BLaER1 treated with 17β-estradiol and CSF1 and Interleukin-3, amounts not matched to agents 10 nM and 100 nM (cell line): ENCODE results near the gene TSPAN17.

Experiments used
- H3K27ac ChIP-seq, 11 experiments: shearing (Covaris generic); formaldehyde crosslinking; 2 replicates each; pipeline ENCODE4 v1.8.1; 2022
- H3K27me3 ChIP-seq, 11 experiments: shearing (Covaris generic); formaldehyde crosslinking; 2 replicates each; pipeline ENCODE4 v1.8.1; 2022
- H3K36me3 ChIP-seq, 11 experiments: shearing (Covaris generic); formaldehyde crosslinking; 2 replicates each; pipeline ENCODE4 v1.8.1; 2022
- H3K4me1 ChIP-seq, 10 experiments: shearing (Covaris generic); formaldehyde crosslinking; 2 replicates each; pipeline ENCODE4 v1.8.1; 2022
- H3K4me2 ChIP-seq, 11 experiments: shearing (Covaris generic); formaldehyde crosslinking; 2 replicates each; pipeline ENCODE4 v1.8.1; 2022
- H3K4me3 ChIP-seq, 10 experiments: shearing (Covaris generic); formaldehyde crosslinking; 2 replicates each; pipeline ENCODE4 v1.8.1; 2022
- H3K9ac ChIP-seq, 11 experiments: shearing (Covaris generic); formaldehyde crosslinking; 2 replicates each; pipeline ENCODE4 v1.8.1; 2022
- H3K9me3 ChIP-seq, 11 experiments: shearing (Covaris generic); formaldehyde crosslinking; replicated peaks in 1 of 11; 2 replicates each; pipeline ENCODE4 v1.8.1; 2022
- H4K20me1 ChIP-seq, 11 experiments: shearing (Covaris generic); formaldehyde crosslinking; 2 replicates each; pipeline ENCODE4 v1.8.1; 2022
- Cebpa-rat ChIP-seq, 11 experiments: shearing (Covaris generic); IDR thresholded peaks; 2 replicates each; pipeline ENCODE4 v1.8.1; 2022

The TSPAN17 gene

DNA sequence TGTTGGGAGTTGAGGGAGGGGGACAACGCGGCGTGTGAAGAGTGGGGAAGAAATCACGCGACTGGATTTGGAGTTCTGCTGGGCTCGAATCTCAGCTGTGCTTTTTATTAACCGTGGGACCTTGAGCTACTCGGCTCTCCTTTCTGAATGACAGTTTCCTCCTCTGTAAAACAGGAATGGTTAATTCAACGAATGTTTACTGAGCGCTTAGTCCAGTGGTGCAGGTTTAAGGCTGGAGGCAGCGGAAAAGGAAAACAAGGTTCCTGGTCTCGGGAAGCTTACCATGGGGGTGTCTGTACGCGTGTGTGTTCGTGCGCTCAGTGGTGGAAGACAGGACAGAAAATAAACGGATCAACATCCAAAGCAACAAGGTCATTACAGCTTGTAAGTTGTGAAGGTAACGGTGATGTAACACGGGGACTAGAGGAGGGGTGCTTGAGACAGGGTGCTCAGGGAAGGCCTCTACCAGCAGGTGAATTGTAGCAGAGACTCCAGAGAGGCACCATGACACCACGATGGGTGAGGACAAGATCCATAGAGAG lies 16.5 kb upstream of the TSPAN17 start:
- Histone ChIP-seq H3K4me1 (peaks cover 34 to 93% (median 89%) of the 10 kb centered on the region in 10 experiments), H3K27me3 (peaks cover 18 to 60% (median 31%) of the 10 kb centered on the region in 11 experiments), H3K4me2 (peak overlapping the region; percentile 95 to 100 (median 99)), H3K4me3 (peak overlapping the region; percentile 55 to 71 (median 62)), H3K27ac (no peak overlapping the region), H4K20me1 (peaks cover 0 to 49% (median 10%) of the 10 kb centered on the region in 11 experiments; a peak in 10 of 22 replicates), H3K9me3 (no peaks in the 10 kb centered on the region), H3K36me3 (no peaks in the 10 kb centered on the region), H3K9ac (peak overlapping the region in 10 of 11 experiments; percentile 3 to 69 (median 44); a peak in 14 of 22 replicates)
- TF ChIP-seq Cebpa-rat (IDR thresholded peaks at IDR 0.05), result no peak

DNA sequence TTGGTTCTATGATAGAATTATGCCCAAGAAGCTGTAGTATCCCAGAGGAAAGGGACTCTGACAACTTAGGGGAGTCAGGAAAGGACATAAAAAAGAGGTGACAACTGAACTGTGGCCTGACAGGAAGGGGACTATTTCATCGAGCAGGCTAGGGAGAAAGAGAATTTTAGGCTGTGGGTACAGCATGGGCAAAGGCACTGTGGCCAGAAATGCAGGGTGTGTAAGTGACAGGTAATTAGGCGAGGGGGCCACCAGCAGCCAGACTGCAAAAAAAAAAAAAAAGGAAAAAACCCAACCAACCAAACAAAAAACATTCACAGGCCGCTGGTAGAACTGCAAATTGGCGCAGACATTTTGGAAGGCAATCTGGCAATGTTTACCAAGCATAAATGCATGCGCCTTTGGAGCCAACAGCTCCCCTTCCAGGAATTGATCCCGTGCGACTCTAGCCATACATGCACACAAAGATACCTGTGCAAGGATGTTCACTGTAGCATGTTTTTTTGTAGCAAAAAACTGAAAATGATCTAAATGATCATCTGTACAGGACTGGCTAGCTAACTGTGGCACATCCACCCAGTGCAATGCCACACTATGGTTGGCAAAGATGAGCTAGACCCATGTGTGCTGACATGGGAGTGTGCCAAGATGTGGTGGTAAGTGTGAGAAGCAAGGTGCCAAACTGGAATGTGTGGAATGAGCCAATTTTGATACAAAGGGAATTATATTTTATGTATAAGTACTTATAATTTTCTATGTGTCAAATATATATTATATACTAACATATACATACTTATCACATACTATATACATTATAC lies 15.7 kb upstream of the TSPAN17 start:
- H3K9ac ChIP-seq, result no peak overlapping the region
- no peak overlapping the region for H3K27ac ChIP-seq
- H3K4me3 ChIP-seq, result no peak overlapping the region
- H3K4me2 ChIP-seq, result peak overlapping the region in 9 of 11 experiments; percentile 95 to 100 (median 98); a peak in 19 of 22 replicates
- peaks cover 0 to 46% (median 10%) of the 10 kb centered on the region in 11 experiments; a peak in 10 of 22 replicates for H4K20me1 ChIP-seq
- H3K36me3 ChIP-seq, result no peaks in the 10 kb centered on the region
- peaks cover 34 to 91% (median 83%) of the 10 kb centered on the region in 10 experiments for H3K4me1 ChIP-seq
- no peaks in the 10 kb centered on the region for H3K9me3 ChIP-seq
- peaks cover 18 to 60% (median 31%) of the 10 kb centered on the region in 11 experiments for H3K27me3 ChIP-seq
- no peak for TF ChIP-seq Cebpa-rat (IDR thresholded peaks at IDR 0.05)

DNA sequence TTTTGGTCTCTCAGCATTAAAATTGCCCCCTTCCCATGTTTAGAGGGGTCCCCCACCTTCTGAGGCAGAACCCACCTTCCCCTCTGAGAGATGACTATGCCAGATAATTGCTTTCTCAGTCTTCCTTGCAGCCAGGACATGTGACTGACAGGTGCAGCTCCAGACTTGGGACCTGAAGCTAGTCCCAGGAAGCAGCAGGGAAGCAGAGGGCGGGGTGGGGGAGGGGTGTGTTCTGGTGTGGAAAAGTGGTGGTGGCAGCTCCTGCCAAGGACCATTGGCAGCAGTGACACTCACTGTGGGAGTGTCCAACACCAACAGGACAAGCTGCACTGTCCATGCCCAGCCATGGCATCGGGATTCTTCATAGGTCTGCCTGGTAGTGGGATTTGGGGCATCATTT lies 14.5 kb upstream of the TSPAN17 start:
- H3K4me3 ChIP-seq, result no peak overlapping the region
- peaks cover 0 to 41% (median 10%) of the 10 kb centered on the region in 11 experiments; a peak in 9 of 22 replicates for H4K20me1 ChIP-seq
- H3K9me3 ChIP-seq, result no peaks in the 10 kb centered on the region
- H3K36me3 ChIP-seq, result no peaks in the 10 kb centered on the region
- no peak for TF ChIP-seq Cebpa-rat (IDR thresholded peaks at IDR 0.05)
- peak overlapping the region in 7 of 11 experiments; percentile 79 to 92 (median 84); a peak in 10 of 22 replicates for H3K4me2 ChIP-seq
- H3K27ac ChIP-seq, result no peak overlapping the region
- peaks cover 18 to 50% (median 31%) of the 10 kb centered on the region in 11 experiments for H3K27me3 ChIP-seq
- peaks cover 25 to 88% (median 75%) of the 10 kb centered on the region in 10 experiments for H3K4me1 ChIP-seq
- H3K9ac ChIP-seq, result no peak overlapping the region

DNA sequence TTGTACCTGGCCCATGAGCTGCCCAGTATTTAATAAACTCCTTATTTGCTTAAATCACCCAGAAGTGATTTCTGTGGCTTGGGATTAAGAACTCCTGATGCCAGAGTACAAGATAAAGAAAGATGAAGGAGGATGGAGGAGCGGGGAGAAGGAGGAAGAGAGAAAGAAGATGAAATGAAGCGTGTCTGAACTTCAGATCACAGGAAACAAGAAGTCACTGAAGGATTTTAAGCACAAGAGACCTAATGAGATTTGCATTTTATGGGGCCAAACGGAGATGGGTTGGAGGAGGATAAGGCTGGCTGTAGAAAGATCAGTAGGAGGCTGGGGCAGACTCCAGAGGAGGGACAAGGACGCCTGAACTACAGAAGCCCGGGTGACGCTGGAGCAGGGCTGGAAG lies 13.7 kb upstream of the TSPAN17 start:
- Histone ChIP-seq H3K9me3 (no peaks in the 10 kb centered on the region), H3K9ac (peak overlapping the region in 1 of 11 experiments; percentile 27; a peak in 1 of 22 replicates), H3K36me3 (no peaks in the 10 kb centered on the region), H4K20me1 (peaks cover 0 to 33% (median 10%) of the 10 kb centered on the region in 11 experiments; a peak in 9 of 22 replicates), H3K4me2 (peak overlapping the region; percentile 51 to 92 (median 81)), H3K27ac (peak overlapping the region in 1 of 11 experiments; percentile 10; a peak in 1 of 22 replicates), H3K4me3 (no peak overlapping the region), H3K27me3 (peaks cover 17 to 42% (median 26%) of the 10 kb centered on the region in 11 experiments), H3K4me1 (peaks cover 25 to 82% (median 67%) of the 10 kb centered on the region in 10 experiments)
- TF ChIP-seq Cebpa-rat (IDR thresholded peaks at IDR 0.05), result no peak

DNA sequence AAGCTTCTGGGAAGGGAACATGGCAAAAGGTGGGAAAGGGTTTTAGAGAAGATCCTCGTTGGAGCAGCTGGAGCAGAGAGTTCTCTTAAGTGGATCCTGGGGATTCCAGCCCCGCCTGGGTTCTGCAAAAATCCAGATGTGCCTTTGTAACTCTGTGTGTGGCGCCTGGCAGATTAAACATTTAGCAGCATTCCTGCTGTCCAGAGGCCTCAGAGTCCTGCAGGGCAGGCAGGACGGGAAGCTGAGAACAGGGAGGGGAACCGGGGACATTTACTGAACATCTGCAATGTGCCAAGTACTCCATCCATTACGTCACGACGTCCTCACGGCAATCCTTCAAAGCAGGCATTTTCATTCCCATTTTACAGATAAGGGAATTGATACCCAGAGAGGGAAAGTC lies 10.9 kb upstream of the TSPAN17 start:
- H3K4me3 ChIP-seq, result no peak overlapping the region
- no peak overlapping the region for H3K9ac ChIP-seq
- peak overlapping the region in 5 of 11 experiments; percentile 0 to 33 (median 18); a peak in 3 of 22 replicates for H3K4me2 ChIP-seq
- peaks cover 0 to 8% (median 4%) of the 10 kb centered on the region in 11 experiments; a peak in 5 of 22 replicates for H4K20me1 ChIP-seq
- no peaks in the 10 kb centered on the region for H3K36me3 ChIP-seq
- TF ChIP-seq Cebpa-rat (IDR thresholded peaks at IDR 0.05), result no peak
- peaks cover 9 to 65% (median 49%) of the 10 kb centered on the region in 10 experiments for H3K4me1 ChIP-seq
- H3K9me3 ChIP-seq, result no peaks in the 10 kb centered on the region
- no peak overlapping the region for H3K27ac ChIP-seq
- H3K27me3 ChIP-seq, result peaks cover 0 to 14% (median 0%) of the 10 kb centered on the region in 11 experiments; a peak in 9 of 22 replicates

DNA sequence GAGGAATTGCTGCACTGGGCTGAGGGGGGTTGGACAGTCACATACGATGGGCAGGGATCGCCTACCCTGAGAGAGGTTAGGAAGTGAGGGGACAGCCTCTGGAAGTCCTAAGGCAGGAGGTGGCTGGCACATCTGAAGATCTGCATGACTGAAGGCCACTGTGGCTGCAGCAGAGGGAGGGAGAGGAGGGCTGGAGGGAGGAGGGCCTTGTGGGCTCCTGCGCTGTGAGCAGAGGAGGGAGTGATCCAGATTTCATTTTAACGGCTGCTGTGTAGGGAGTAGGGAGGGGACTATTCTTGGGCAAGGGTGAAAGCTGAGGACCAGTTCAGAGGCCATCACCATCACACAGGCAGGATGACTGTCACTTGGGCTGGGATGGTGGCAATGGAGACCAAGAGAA lies 9.7 kb upstream of the TSPAN17 start:
- peaks cover 9 to 56% (median 46%) of the 10 kb centered on the region in 10 experiments for H3K4me1 ChIP-seq
- H3K27ac ChIP-seq, result no peak overlapping the region
- TF ChIP-seq Cebpa-rat (IDR thresholded peaks at IDR 0.05), result no peak
- peaks cover 0 to 9% (median 0%) of the 10 kb centered on the region in 11 experiments; a peak in 1 of 22 replicates for H3K27me3 ChIP-seq
- H3K9ac ChIP-seq, result no peak overlapping the region
- H3K4me3 ChIP-seq, result no peak overlapping the region
- H3K36me3 ChIP-seq, result no peaks in the 10 kb centered on the region
- no peaks in the 10 kb centered on the region for H3K9me3 ChIP-seq
- H4K20me1 ChIP-seq, result peaks cover 0 to 6% (median 0%) of the 10 kb centered on the region in 11 experiments; a peak in 2 of 22 replicates
- H3K4me2 ChIP-seq, result peak overlapping the region in 5 of 11 experiments; percentile 0 to 34 (median 30); a peak in 4 of 22 replicates

DNA sequence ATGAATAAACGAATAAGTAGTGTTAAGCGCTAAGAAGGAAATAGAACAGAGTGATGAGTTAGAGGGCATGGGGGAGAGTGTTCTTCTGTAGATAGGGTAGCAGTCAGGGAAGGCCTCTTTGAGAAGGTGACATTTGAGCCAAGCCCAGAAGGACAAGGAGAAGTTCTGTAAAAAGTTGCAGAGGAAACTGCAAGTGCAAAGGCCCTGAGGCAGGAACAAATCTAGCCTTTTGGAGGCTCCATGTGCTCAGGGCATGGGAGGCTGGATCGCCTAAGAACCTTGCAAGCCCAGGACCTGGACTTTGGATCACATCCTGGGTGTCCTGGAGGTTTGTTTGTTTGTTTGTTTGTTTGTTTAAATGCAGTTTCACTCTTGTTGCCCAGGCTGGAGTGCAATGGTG lies 8.8 kb upstream of the TSPAN17 start:
- H3K4me1 ChIP-seq, result peaks cover 8 to 51% (median 40%) of the 10 kb centered on the region in 10 experiments
- no peak overlapping the region for H3K27ac ChIP-seq
- H3K4me2 ChIP-seq, result no peak overlapping the region
- no peaks in the 10 kb centered on the region for H3K36me3 ChIP-seq
- H3K9me3 ChIP-seq, result no peaks in the 10 kb centered on the region
- peaks cover 0 to 7% (median 0%) of the 10 kb centered on the region in 11 experiments; a peak in 1 of 22 replicates for H3K27me3 ChIP-seq
- peaks cover 0 to 6% (median 0%) of the 10 kb centered on the region in 11 experiments; a peak in 2 of 22 replicates for H4K20me1 ChIP-seq
- H3K4me3 ChIP-seq, result no peak overlapping the region
- H3K9ac ChIP-seq, result no peak overlapping the region
- no peak for TF ChIP-seq Cebpa-rat (IDR thresholded peaks at IDR 0.05)

DNA sequence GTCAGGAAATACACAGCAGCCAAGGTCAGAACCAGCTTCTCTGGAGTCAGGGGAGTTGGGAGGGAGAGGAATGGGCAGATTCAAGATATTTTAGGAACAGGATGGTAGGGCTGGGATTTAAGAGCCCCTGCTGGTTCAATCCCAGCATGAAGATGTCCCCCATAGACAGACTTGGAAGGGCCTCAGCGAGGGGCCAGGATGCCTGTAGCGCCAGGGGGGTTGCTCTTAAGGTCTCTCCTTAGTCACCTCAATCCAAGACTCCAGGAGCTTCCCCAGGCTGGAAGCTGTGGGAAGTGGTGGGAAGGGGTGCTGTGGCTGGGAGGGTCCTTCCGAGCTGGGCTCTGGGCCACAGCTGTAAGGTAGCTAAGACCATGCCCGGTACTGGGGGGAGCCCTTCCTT lies 8.1 kb upstream of the TSPAN17 start:
- H3K4me2 ChIP-seq, result peak overlapping the region in 4 of 11 experiments; percentile 16 to 44 (median 41); a peak in 4 of 22 replicates
- H3K4me1 ChIP-seq, result peaks cover under 1 to 51% (median 38%) of the 10 kb centered on the region in 10 experiments; a peak in 19 of 20 replicates
- H3K4me3 ChIP-seq, result no peak overlapping the region
- no peak overlapping the region for H3K9ac ChIP-seq
- peaks cover 0 to 4% (median 0%) of the 10 kb centered on the region in 11 experiments; a peak in 1 of 22 replicates for H3K27me3 ChIP-seq
- H4K20me1 ChIP-seq, result peaks cover 0 to 1% (median 0%) of the 10 kb centered on the region in 11 experiments; a peak in 1 of 22 replicates
- H3K9me3 ChIP-seq, result no peaks in the 10 kb centered on the region
- H3K27ac ChIP-seq, result no peak overlapping the region
- TF ChIP-seq Cebpa-rat (IDR thresholded peaks at IDR 0.05), result no peak
- no peaks in the 10 kb centered on the region for H3K36me3 ChIP-seq
